HTERT RPE-1 (cell line): ENCODE data around the gene GNA12.
"Not testable (repeated sequence)": the region's sequence is repeated elsewhere in the genome, so short reads cannot be mapped to it uniquely, and the experiment has no call there.

Source experiments
- in situ Hi-C: fragments of 300-500 bp; cut with MboI; formaldehyde crosslinking; loops from 4 replicates; pipeline ENCODE4 v1.14.3; 2020; ENCODE audit warnings: low sequenced_read_pairs

GNA12 gene

GRCh38 chr7:2701424-2701823, 142.7 kb downstream of the GNA12 start:
- in situ Hi-C loops: no loop called here

- in situ Hi-C loops: no loop called here
Observed at GRCh38 chr7:2700141-2700850, 143.8 kb downstream of the GNA12 start.

GRCh38 chr7:2699289-2699620, 144.9 kb downstream of the GNA12 start:
- in situ Hi-C loops: no loop called here

GRCh38 chr7:2698581-2699288, 145.4 kb downstream of the GNA12 start:
- in situ Hi-C loops: no loop called here

DNA sequence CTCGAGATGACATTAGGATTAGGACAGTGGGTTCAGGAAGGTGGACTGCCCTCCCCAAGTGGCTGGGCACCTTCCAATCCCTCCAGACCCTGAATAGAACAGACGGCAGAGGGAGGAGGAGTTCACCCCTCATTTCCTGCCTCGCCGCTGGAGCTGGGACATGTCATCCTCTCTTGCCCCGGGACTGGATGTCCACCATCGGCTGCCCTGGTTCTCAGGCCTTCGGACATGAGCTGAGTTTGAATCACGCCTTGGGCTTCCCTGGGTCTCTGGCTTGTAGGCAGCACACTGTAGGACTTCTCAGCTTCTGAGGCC, 150.0 kb downstream of the GNA12 start:
- in situ Hi-C loops: not testable (repeated sequence)

DNA sequence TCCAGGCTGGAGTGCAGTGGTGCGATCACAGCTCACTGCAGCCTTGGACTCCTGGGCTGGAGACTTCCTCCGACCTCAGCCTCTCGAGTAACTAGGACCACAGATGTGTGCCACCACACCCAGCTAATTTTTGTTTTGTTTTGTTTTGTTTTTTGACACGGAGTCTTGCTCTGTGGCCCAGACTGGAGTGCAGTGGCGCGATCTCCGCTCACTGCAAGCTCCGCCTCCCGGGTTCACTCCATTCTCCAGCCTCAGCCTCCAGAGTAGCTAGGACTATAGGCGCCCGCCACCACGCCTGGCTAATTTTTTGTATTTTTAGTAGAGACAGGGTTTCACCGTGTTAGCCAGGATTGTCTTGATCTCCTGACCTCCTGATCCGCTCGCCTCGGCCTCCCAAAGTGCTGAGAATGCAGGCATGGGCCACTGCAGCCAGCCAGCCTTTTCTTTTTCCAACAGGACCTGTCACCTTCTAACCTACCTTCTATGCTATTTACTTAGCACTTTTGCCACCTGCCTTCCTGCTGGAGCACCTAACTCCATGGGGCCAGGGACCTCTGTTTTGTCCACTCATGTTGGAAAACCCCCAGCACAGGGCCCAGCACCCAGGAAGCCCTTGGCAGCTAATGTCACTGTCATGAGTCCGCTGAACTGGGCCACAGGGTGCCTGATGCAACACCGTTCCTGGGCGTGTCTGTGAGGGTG, 150.5 kb downstream of the GNA12 start:
- in situ Hi-C loops: not testable (repeated sequence)

- in situ Hi-C loops: no loop called here
Observed at GRCh38 chr7:2692543-2692942, 151.6 kb downstream of the GNA12 start.

DNA sequence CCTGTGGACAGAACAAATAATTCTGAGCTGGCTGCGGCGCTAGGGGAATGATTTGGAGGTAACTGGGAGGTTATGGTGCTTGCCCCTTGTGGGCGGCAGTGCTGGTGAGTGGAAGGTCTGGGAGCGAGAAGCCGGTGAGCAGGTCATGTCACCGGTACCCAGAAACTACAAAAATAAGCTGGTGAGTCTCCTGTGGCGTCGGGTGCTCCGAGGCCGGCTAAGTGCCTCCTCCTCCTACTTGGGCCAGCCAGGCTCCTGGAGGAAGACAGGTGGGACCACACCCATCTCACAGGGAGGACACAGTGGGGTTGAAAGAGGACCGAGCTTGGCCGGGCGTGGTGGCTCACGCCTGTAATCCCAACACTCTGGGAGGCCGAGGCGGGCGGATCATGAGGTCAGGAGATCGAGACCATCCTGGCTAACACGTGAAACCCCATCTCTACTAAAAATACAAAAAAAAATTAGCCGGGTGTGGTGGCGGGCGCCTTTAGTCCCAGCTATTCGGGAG, 152.1 kb downstream of the GNA12 start:
- in situ Hi-C loops: not testable (repeated sequence)

GRCh38 chr7:2691011-2691707, 152.9 kb downstream of the GNA12 start:
- in situ Hi-C loops: no loop called here

GRCh38 chr7:2689951-2690705, 154.0 kb downstream of the GNA12 start:
- in situ Hi-C loops: no loop called here

GRCh38 chr7:2689343-2689847, 154.7 kb downstream of the GNA12 start:
- in situ Hi-C loops: no loop called here

GRCh38 chr7:2688409-2689342, 155.4 kb downstream of the GNA12 start:
- in situ Hi-C loops: no loop called here

DNA sequence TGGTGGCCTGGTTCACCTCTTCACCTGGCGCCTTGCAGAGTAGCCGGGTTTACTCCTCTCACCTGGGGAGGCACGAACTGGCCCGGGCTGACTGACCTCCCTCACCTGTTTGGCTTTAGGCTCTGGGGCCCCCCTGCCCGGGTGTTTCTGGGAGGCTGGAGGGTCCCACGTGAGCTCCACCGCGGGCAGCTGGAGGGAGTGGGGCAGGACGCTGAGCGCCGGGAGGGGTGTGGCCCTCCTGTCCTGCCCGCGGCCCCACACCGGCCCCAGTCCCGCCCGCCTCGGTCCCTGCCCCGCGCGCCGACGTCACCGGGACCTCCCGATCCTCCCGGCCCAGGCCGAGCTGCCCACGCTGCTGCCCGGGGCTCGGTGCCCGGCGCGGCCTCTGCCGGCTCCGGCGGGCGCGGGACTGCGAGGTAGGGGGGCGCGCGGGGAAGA, 156.2 kb downstream of the GNA12 start, which contains the start of gene AMZ1:
Gene AMZ1, plus strand, starts transcription at position 322 of the 438 bp plus-strand sequence. CDS start 12,250 bp downstream, outside the sequence.
- in situ Hi-C loops: no loop called here

GRCh38 chr7:2687338-2687869, 156.7 kb downstream of the GNA12 start:
- in situ Hi-C loops: no loop called here

DNA sequence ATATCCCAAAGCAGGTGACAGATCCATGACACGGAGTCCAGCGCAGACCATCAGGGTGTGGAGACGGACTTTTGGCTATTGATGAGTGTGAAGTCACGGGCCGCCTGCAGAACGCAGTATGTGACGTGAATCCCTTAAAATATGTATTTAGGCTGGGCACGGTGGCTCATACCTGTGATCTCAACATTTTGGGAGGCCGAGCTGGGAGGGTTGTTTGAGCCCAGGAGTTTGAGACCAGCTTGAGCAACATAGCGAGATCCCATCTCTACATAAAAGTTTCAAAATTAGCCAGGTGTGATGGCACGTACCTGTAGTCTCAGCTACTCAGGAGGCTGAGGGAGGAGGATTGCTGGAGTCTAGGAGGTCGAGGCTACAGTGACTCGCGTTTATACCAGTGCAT, 158.0 kb downstream of the GNA12 start:
- in situ Hi-C loops: no loop called here

DNA sequence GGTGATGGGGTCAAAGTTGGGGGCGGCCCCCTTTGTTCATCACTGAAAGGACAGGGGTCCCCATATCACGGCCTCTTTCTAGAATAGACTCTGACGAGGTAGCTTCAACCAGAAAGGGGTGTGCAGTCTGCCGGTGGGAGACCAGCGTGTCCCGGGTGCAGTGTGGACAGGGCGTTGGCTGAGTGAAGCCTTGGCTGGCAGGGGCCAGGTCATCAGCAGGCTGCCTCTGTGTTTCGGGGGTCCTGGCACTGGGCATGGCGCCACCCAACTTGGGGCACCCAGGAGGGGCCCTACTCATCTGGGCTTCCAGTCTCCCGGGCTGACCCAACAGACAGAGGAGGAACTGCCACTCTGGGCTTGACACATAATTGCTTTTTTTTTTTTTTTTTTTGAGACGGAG, 159.6 kb downstream of the GNA12 start:
- in situ Hi-C loops: no loop called here

DNA sequence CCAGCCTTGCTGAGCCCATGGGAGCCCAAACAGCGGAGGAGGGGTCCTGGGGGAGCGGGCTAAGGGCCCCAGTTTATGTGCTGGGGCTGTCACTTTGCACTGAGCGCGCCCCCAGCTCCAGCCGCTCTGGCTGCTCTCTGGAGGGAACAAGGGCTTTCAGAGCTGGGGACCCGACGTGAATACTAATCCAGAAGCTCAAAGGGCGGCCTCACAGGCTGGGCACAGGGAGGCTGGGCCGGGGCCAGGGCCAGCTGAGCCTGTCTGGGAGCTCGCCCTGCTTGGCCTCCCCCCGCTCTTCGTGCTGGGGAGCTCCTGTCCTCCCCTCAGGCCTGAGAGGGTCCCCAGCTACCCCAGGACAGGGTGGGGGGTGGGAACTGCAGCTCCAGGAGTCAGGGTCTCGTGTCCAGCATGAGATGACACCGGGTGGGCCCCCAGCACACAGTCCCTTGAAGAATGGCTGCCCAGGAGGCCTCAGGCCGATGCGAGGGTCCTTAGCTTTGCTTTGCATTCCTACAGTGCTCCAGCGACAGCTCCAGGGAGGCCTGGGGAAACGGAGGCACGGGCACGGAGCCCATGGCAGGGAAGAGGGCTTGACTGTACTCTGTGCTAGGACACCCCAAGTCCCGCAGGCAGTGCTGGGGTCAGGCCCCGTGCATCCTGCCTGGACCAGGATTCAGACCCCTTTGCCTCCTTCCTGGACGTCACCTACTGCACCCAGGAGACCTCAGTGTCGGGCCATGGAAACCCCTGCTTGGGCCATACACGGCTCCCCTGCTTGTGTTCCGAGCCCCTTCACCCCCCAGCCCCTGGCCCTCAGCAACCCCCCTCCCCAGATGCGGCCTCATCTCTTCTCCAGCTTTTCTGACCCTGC, 161.9 kb downstream of the GNA12 start:
- in situ Hi-C loops: no loop called here
